NCI-H187 treated with DMSO at 0.1 percent for 48 hours (cell line): Measurements from ENCODE around the gene DUSP2.

Experiments
- DNase-seq: peaks from one replicate; lab custom pipeline; 2025; lab: John Stamatoyannopoulos, UW

Gene DUSP2

DNA sequence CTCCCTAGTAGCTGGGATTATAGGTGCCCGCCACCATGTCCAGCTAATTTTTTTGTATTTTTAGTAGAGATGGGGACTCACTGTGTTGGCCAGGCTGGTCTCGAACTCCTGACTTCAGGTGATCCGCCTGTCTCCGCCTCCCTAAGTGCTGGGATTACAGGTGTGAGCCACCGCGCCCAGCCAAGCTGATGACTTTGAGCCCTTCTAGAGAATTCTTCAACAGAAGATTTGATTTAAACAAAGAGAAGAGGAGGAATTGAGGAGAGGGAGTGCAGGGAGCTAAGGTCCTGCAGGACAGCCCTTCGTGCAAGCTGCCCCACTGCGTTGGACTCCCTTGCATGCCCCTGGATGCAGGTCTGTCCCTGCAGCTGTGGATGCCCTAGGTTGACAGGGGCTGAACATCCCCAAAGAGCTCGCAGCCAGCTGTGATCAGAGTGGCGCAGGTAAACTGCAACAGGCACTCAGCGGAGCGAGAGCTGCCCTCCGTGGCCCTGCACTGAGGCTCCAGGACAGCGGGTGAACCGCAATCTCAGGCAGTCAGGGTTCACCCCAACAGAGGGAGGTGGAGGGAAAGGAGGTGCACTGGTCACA lies 42.5 kb downstream of the DUSP2 start:
- no peak for DNase-seq

DNA sequence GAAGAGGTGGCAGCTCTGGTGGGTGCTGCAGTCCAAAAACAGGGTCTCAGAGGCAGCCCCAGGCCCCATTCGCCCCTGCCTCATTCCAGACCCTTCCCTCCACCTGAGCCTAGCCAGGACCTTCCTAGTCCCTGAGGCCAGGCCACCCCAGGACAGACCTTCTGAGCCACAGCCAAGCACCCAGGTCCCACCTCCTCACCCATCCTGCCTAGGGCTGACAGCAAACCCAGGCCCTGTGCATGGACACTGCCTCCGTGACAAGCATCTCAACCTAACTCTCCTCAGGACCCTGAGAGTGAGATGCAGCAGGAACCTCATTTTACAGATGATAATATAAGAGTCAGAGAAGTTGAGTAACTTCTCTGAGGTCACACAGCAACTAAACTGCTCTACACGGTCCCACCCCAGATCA lies 44.3 kb downstream of the DUSP2 start:
- DNase-seq: no peak

DNA sequence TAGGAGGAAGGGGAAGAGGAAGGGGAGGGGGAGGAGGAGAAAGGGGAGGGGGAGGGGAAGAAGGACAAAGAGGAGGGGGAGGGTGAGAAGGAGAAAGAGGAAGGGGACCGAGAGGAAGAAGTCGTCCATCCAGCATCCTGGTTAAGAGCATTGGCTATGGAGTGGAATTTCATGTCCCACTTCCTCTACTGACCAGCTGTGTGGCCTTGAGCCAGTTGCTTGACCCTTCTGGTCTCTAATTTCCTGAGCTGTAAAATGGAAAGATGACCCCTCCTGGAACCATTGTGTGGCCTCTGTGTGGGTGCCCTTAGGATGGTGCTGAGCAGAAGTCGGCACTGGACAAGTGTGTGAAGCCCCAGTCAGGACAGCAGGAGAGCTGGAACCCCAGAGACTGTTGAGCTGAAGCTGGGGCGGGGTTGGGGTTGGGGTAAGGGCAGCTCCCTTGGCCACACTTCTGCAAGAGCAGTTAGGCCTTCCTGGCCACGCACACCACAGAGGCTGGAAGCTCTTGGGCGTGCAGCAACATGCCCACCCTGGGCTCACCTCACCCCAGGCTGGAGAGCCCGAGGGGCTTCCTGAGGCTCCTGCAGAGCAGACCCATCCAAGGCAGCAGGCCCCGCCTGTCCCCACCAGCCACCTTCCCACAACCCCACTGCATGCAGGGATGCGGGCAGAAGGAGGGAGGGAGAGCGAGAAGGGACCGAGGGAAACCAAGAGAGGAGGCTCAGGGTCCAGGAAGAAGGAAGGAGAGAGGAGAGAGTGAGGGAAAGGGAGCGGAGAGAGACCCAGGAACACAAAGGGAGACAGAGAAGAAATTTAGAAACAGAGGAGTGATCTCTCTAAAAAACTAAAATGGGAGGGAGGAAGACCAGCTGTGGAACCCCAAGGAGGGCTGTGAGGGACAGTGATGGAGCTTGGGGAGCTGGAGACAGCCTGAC lies 45.1 kb downstream of the DUSP2 start:
- no peak for DNase-seq

DNA sequence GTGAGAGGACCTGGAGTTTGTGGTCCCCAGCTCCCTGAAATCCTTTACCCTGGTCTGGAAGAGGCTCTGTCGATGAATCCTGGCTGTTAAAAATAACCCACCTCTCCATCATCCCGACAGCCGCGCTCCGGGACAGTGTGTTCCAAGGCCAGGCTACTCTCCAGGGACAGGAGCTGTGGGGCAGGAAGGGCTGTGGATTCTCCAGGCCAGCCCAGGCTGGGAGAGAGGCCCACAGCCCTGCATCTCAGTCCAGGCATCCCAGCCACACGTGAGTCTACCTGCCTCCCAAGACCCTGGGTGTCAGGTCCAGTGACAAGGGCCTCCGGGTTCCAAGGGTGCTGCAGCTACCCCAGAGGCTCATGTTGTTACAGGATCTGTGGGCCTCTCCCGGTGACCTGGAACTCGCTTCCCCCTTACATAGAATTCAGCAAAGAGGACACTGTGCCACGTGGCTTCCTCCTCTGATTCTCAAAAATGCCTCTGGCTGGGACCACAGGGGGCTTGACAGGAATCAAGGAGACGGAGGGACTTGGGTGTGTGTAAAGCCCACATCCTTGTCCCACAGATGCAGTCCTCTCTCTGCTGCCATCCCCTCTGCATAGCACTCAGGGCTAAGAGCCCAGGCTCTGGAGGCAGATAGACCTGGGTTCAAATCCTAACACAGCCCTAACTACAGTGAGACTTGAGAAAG lies 46.2 kb downstream of the DUSP2 start:
- no peak for DNase-seq

DNA sequence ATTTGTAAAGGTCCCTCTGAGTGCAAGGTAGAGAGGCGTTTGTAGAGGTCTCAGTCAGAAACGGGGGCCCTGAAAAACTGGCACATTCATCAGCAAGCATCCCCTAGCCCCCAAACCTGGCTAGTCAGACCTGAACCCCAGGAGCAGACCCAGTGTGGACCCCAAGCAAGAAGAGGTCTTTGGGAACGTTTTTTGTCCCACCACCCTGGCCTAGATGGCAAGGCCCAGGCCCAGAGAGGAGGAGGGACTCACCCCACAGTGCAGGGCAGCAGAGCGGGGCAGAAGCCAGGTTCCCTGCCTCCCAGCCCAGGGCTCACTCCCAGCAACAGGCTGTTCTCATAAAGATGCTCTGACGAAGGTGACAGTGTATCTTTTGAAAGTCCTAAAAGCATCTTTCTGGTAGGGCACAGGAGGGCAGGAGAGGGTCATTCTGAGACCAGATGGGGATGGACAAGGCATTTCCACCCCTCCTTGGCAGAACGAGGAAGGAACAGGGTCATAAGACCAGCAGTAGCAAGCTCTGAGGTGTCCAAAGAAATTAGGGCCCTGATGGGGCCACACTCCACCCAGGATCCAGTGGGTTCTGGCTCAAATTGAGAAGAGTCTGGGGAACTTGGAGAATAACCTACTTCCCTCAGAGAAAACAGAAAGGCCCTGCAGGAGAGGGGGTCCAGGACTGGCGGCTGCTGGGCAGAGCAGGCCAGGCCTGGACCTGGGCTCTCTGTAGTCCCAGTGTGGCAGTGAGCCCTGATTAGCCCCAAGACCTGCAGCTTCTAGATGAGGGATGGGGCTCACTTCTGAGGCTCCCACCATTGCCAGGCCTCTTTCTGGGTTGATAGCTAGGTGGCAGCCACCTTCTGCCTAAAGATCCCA lies 47.1 kb downstream of the DUSP2 start:
- no peak for DNase-seq

DNA sequence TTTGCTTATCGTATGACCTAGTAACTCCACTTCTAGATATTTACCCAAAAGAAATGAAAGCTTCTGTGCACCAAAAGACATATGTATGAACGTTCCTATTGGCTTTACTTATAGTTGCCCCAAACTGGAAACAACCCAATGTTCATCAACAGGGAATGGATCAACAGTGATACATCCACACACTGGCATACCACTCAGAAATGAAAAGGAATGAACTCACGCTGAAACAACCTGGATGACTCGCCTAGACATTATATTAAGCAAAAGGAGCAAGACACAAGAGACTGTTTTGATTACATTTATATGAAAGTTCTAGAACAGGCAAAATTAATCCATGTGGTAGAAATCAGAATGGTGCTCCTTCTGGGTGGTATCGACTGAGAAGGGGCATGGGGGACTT lies 47.8 kb downstream of the DUSP2 start:
- DNase-seq: no peak

DNA sequence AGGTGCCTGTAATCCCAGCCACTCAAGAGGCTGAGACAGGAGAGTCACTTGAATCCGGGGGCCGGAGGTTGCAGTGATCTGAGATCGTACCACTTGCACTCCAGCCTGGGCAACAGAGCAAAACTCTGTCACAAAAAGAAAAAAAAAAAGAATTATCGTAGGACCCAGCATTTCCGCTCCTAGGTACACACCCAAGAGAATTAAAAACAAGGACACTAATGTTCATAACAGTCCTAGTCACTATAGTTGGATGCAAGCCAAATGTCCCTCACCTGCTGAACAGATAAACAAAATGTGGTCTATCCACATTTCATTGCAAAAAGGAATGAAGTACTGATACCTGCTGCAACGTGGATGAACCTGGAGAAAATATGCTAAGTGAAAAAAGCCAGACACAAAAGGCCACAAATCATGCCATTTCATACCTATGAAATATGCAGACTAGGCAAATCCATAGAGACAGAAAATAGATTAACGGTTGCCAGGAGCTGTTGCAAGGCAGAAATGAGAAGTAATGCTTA lies 50.1 kb downstream of the DUSP2 start:
- DNase-seq: no peak

DNA sequence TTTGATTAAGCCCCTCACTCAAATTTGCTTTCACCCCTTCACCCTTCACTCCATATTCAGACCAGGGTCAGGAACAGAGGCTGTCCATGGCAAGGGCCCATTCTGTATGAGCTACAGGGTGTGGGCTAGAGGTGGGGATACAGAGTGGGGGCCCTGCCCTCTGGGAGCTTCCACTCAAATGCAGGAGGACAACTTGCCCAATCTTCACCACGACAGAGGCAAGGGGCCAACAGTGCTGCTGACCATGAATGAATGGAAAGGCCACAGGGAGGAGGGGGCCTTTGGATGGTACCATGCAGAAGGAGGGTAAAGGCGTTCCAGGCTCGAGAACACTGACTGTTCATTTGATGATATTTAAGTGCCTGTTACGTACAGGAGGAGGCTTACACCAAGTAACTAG lies 51.7 kb downstream of the DUSP2 start:
- DNase-seq: no peak
